DND-41 (cell line): Measurements from ENCODE around the gene SEMA3A.

Experiments used
- CTCF ChIP-seq: IDR thresholded peaks from 2 replicates; pipeline ENCODE4 v1.5.1; 2012; ENCODE audit warnings: borderline replicate concordance, low read length, moderate library complexity, mild to moderate bottlenecking; ENCODE audit not compliant: poor library complexity, severe bottlenecking; ENCODE audit errors: extremely low read depth
- EZH2 ChIP-seq: IDR thresholded peaks from 3 replicates; pipeline ENCODE4 v1.6.1; 2012; ENCODE audit warnings: borderline replicate concordance, low read depth, mild to moderate bottlenecking, moderate library complexity, low read length, inconsistent platforms; ENCODE audit not compliant: severe bottlenecking

- no peak for TF ChIP-seq CTCF
- no peak for TF ChIP-seq EZH2
Measured at GRCh38 chr7:84057576-84057975, 137.0 kb downstream of the SEMA3A start.
